GM10847 (cell line): ENCODE results near the gene LRFN3.
A peak's percentile ranks its signal among the peaks of the same experiment; 100 is the strongest.

Source experiments
- POLR2A ChIP-seq: IDR thresholded peaks from 2 replicates; pipeline ENCODE4 v1.6.1; 2011; ENCODE audit not compliant: insufficient read length; ENCODE audit errors: extremely low read depth

The LRFN3 gene

GRCh38 chr19:35921012-35921411, 15.2 kb upstream of the LRFN3 start:
- no peak for TF ChIP-seq POLR2A

GRCh38 chr19:35925501-35925900, 10.7 kb upstream of the LRFN3 start:
- TF ChIP-seq POLR2A = no peak

GRCh38 chr19:35928507-35928906, 7.7 kb upstream of the LRFN3 start:
- no peak for TF ChIP-seq POLR2A

GRCh38 chr19:35929876-35930275, 6.3 kb upstream of the LRFN3 start:
- no peak for TF ChIP-seq POLR2A

GRCh38 chr19:35931161-35931873, 4.9 kb upstream of the LRFN3 start:
- peak; percentile 99 for TF ChIP-seq POLR2A

- TF ChIP-seq POLR2A = no peak
Observed at GRCh38 chr19:35931874-35932202, 4.3 kb upstream of the LRFN3 start.

- no peak for TF ChIP-seq POLR2A
Observed at GRCh38 chr19:35932291-35932936, 3.8 kb upstream of the LRFN3 start.

GRCh38 chr19:35936738-35937268, 629 bp downstream of the LRFN3 start:
- TF ChIP-seq POLR2A = no peak

- TF ChIP-seq POLR2A = no peak
Observed at GRCh38 chr19:35937345-35938281, 1.4 kb downstream of the LRFN3 start.

GRCh38 chr19:35938282-35939224, 2.4 kb downstream of the LRFN3 start:
- no peak for TF ChIP-seq POLR2A

GRCh38 chr19:35939307-35940077, 3.3 kb downstream of the LRFN3 start:
- no peak for TF ChIP-seq POLR2A

GRCh38 chr19:35940078-35940775, 4.1 kb downstream of the LRFN3 start:
- TF ChIP-seq POLR2A = no peak

GRCh38 chr19:35940839-35941238, 4.7 kb downstream of the LRFN3 start:
- no peak for TF ChIP-seq POLR2A
